Measurements from ENCODE around the gene RPS6KA1. TPM values are rescaled to one million over a fixed set of nuclear protein-coding genes. Genes with fewer than 3 reads are reported as not detected.

RPS6KA1 gene
- total and polyA plus RNA-seq, 2 of the 13 experiments (the other 11 are each of a cell fraction or from before 2014, with no cell fraction given), result 19.6 to 24.2 TPM

DNA sequence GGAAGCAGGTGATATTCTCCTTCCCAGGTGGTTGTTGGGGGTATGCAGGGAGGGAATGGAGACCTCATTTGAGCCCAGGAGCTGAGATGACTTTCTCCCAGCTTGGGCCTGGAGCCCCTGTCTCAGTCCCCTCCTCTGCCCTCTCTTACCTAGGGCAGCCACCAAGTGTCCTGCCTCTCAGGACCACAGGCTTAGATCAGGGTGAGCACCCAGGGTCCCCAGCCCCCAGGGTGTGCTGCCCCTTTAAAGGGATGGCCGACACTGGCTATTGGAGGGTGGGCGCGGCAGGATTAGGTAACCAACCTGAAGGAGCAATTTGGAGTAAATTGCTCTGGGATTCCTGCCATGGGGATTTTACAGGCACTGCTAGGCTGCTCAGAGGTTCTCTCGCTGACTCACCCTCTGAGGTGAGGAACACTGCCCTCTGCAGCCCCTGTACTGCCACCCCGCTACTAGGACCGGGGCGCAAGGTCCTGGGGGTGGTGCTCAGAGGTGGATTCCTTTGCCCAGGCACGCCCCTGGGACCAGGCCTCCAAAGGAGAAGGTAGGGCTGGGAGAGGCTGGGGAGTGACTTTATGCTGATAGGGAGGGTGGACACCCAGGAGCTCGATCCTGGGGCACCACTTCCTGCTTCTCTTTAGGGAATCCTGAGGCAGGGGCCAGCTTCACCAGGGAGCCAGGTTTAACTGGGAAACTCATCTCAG lies 1.5 kb downstream of the RPS6KA1 start (continued):
- TF ChIP-seq, protein P1, sequence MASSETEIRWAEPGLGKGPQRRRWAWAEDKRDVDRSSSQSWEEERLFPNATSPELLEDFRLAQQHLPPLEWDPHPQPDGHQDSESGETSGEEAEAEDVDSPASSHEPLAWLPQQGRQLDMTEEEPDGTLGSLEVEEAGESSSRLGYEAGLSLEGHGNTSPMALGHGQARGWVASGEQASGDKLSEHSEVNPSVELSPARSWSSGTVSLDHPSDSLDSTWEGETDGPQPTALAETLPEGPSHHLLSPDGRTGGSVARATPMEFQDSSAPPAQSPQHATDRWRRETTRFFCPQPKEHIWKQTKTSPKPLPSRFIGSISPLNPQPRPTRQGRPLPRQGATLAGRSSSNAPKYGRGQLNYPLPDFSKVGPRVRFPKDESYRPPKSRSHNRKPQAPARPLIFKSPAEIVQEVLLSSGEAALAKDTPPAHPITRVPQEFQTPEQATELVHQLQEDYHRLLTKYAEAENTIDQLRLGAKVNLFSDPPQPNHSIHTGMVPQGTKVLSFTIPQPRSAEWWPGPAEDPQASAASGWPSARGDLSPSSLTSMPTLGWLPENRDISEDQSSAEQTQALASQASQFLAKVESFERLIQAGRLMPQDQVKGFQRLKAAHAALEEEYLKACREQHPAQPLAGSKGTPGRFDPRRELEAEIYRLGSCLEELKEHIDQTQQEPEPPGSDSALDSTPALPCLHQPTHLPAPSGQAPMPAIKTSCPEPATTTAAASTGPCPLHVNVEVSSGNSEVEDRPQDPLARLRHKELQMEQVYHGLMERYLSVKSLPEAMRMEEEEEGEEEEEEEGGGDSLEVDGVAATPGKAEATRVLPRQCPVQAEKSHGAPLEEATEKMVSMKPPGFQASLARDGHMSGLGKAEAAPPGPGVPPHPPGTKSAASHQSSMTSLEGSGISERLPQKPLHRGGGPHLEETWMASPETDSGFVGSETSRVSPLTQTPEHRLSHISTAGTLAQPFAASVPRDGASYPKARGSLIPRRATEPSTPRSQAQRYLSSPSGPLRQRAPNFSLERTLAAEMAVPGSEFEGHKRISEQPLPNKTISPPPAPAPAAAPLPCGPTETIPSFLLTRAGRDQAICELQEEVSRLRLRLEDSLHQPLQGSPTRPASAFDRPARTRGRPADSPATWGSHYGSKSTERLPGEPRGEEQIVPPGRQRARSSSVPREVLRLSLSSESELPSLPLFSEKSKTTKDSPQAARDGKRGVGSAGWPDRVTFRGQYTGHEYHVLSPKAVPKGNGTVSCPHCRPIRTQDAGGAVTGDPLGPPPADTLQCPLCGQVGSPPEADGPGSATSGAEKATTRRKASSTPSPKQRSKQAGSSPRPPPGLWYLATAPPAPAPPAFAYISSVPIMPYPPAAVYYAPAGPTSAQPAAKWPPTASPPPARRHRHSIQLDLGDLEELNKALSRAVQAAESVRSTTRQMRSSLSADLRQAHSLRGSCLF (CRISPR knock-in tag; IDR thresholded peaks at IDR 0.05; ENCODE audit: borderline replicate concordance), result no peak
- TF ChIP-seq CC2D1A (CRISPR knock-in tag; IDR thresholded peaks at IDR 0.05) (no peak), KLF9 (CRISPR knock-in tag; IDR thresholded peaks at IDR 0.05; ENCODE audit: low read depth) (no peak), DNMT1 (CRISPR knock-in tag; IDR thresholded peaks at IDR 0.05) (no peak), ZNF878 (CRISPR knock-in tag; IDR thresholded peaks at IDR 0.05) (no peak), NAIF1 (CRISPR knock-in tag; IDR thresholded peaks at IDR 0.05; ENCODE audit: borderline replicate concordance) (no peak), ZNF17 (CRISPR knock-in tag; IDR thresholded peaks at IDR 0.05) (no peak), MZF1 (CRISPR knock-in tag; IDR thresholded peaks at IDR 0.05; ENCODE audit: borderline replicate concordance) (no peak), ZNF260 (CRISPR knock-in tag; IDR thresholded peaks at IDR 0.05; ENCODE audit: borderline replicate concordance, low read depth) (no peak), MTA3 (CRISPR knock-in tag; IDR thresholded peaks at IDR 0.05) (no peak), ZNF253 (CRISPR knock-in tag; IDR thresholded peaks at IDR 0.05; ENCODE audit: borderline replicate concordance) (no peak), ZNF546 (CRISPR knock-in tag; conservative IDR thresholded peaks at IDR 0.05) (no peak), SRY (CRISPR knock-in tag; IDR thresholded peaks at IDR 0.05) (no peak), U2AF1 (optimal IDR thresholded peaks at IDR 0.05; ENCODE audit: low read depth, low read length) (no peak)
- TF ChIP-seq, protein P2, sequence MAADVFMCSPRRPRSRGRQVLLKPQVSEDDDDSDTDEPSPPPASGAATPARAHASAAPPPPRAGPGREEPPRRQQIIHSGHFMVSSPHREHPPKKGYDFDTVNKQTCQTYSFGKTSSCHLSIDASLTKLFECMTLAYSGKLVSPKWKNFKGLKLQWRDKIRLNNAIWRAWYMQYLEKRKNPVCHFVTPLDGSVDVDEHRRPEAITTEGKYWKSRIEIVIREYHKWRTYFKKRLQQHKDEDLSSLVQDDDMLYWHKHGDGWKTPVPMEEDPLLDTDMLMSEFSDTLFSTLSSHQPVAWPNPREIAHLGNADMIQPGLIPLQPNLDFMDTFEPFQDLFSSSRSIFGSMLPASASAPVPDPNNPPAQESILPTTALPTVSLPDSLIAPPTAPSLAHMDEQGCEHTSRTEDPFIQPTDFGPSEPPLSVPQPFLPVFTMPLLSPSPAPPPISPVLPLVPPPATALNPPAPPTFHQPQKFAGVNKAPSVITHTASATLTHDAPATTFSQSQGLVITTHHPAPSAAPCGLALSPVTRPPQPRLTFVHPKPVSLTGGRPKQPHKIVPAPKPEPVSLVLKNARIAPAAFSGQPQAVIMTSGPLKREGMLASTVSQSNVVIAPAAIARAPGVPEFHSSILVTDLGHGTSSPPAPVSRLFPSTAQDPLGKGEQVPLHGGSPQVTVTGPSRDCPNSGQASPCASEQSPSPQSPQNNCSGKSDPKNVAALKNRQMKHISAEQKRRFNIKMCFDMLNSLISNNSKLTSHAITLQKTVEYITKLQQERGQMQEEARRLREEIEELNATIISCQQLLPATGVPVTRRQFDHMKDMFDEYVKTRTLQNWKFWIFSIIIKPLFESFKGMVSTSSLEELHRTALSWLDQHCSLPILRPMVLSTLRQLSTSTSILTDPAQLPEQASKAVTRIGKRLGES (CRISPR knock-in tag; IDR thresholded peaks at IDR 0.05; ENCODE audit: borderline replicate concordance), result no peak
- TF ChIP-seq, protein P3, sequence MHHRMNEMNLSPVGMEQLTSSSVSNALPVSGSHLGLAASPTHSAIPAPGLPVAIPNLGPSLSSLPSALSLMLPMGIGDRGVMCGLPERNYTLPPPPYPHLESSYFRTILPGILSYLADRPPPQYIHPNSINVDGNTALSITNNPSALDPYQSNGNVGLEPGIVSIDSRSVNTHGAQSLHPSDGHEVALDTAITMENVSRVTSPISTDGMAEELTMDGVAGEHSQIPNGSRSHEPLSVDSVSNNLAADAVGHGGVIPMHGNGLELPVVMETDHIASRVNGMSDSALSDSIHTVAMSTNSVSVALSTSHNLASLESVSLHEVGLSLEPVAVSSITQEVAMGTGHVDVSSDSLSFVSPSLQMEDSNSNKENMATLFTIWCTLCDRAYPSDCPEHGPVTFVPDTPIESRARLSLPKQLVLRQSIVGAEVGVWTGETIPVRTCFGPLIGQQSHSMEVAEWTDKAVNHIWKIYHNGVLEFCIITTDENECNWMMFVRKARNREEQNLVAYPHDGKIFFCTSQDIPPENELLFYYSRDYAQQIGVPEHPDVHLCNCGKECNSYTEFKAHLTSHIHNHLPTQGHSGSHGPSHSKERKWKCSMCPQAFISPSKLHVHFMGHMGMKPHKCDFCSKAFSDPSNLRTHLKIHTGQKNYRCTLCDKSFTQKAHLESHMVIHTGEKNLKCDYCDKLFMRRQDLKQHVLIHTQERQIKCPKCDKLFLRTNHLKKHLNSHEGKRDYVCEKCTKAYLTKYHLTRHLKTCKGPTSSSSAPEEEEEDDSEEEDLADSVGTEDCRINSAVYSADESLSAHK (CRISPR knock-in tag; IDR thresholded peaks at IDR 0.05; ENCODE audit: borderline replicate concordance), result no peak
- TF ChIP-seq, protein P4, sequence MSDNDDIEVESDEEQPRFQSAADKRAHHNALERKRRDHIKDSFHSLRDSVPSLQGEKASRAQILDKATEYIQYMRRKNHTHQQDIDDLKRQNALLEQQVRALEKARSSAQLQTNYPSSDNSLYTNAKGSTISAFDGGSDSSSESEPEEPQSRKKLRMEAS (IDR thresholded peaks at IDR 0.05), result no peak; the same call in 1 of the 2 replicates
- TF ChIP-seq, protein P5, sequence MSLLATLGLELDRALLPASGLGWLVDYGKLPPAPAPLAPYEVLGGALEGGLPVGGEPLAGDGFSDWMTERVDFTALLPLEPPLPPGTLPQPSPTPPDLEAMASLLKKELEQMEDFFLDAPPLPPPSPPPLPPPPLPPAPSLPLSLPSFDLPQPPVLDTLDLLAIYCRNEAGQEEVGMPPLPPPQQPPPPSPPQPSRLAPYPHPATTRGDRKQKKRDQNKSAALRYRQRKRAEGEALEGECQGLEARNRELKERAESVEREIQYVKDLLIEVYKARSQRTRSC (CRISPR knock-in tag; IDR thresholded peaks at IDR 0.05; ENCODE audit: low read depth), result no peak
